OCI-M2 (cell line): ENCODE results near the gene NR2F2.
"Not testable (repeated sequence)": the region's sequence is repeated elsewhere in the genome, so short reads cannot be mapped to it uniquely, and the experiment has no call there.

Experiments
- DNase-seq: peaks from one replicate; lab custom pipeline; 2025; ENCODE audit not compliant: unreplicated experiment; lab: John Stamatoyannopoulos, UW

NR2F2 gene

DNA sequence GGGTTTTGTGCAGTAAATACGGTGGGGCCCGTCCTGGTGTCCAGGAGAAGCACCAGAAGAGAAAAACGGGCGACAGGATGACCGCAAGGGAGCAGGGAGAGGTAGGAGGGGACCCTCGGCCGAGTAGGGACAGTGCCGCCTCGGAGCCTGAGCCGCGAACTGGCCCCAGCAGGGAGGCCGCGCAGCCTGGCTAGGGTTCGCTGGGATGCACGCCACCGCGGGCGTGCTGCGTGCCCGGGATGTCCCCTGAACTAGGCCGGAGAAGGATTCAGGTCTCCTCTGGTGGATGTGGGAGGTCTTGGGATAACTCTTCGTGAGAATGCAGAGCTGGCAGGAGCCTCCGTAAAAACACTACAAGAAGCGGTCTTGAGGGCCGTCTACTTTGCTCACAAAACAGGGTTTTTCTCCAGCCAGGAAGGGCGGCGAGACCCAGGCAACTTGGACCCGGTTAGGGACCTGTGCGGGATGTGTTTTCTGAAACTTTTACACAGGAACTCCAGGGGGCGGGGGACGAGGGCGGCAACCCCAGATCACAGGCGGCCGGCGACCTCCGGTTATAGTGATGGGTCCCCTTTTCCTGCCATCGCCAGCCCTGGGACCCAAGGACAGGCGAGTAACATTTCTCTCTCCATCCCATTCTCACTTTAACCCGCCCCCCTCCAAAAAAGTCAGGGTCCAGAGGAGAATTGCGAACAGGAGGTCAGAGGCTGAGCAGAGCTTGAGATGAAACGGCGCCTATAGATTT lies 35.5 kb downstream of the NR2F2 start:
- no peak for DNase-seq

DNA sequence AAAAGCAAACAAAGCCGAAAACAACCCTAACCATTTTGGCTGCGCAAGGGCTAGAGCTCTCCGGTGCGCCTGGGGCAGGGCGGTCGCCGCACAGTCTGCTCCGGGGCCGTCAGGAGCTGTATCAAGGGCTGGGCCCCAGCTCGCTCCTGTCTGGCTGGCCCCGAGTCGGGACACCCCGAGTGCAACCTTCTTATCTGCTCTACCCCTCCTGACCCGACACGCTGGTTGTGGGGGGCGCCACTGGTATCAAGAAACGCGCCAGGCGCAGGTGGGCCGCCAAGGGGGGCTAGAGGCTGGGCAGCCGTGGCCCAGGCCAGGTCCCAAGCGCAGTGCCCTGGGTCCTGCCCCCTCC lies 36.0 kb downstream of the NR2F2 start:
- no peak for DNase-seq

DNA sequence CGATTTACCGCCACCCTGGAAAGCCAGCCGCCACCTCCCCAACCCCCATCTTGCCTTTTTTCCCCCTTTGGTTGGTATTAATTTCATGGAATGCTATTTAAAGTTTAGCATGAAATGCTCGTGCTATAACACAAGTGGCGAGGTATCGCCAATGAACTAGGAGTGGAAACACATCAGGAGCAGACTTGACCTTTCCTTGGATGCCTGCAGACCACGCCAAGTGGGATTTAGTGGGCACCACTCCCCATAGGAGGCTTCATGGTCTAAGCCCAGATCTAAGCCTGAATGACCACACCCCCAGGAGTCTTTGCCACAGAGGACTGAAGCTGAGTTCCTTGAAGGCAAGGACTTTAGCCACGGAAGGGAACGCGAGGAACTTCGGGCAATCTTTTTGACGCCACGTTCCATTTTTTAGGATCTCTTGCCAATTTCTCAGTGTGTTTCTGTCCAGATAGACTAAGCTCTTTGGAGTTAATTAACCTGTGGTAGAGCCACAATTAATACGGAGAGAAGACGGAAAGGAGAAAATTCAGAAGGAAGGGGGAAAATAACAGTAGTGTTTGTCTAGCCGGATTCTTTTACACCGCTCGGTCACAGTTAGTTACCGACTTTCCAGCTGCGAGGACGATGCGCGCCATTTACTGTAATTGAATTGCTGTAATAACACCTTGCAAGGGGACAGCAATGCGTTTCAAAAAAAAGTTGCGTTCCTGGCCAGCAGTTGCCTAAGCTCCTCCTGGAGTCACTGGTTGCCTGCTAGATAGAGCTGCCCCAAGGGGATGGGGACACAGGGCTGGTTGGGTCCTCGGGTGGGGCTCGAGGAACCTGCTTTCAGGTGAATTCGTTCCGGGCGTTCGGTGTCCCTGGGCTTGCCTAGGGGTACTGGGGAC lies 37.1 kb downstream of the NR2F2 start:
- no peak for DNase-seq

DNA sequence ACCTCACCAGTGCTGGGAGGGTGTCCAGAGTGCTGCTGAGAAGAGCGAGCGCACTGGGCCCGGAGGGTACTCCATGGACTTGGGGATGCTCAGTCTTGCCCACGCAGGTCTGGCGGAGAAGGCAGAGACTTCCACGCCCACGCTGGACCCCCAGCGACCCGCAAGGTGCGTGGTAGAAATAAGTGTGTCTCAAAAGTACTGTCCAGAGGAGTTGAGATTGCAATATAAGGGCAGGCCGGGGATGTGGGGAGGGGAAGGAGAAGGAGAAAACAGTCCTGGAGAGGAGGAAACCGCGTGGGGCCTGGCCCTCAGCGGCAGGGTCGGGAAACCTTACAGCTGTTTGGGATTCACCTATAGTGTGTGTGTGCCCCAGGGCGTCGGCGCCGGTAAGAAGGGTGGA lies 38.9 kb downstream of the NR2F2 start:
- DNase-seq: no peak

DNA sequence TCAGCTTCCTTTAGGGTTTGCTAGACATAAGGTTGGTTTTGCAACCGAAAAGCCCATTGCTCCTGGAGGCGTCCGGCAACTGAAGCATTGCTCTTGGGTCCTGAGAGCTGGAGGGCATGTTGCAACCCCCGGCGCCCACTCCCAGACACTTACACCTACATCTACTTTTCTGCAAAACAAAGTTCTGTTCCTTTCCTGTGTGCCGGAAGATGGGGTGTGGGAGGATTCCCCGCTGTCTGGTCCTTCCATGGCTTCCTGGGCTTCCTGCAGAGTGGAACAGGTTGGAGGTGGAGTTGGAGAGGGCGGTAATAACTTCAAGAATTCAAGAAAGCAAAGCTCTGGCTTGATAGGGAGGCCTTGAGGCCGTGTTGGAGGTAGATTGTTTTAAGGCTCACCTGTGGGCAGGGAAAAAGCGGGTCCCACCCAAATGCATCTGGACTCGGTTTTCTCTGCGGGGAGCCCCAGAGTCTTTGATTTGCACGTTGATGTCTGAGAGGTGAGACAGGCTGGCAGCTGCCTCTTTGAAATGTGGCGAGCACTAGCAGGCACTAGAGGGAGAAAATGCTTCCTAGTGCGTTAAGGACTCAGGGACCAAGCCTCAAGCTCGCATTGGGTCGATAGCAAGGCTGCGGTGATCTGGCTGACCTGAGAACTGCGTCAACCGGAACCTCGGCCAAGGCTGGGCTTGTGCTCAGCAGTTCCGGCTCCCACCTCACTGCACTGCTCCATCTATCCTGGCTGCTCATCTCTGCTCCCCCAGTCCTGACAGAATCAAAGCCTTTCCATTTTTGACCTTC lies 39.5 kb downstream of the NR2F2 start:
- DNase-seq: no peak

DNA sequence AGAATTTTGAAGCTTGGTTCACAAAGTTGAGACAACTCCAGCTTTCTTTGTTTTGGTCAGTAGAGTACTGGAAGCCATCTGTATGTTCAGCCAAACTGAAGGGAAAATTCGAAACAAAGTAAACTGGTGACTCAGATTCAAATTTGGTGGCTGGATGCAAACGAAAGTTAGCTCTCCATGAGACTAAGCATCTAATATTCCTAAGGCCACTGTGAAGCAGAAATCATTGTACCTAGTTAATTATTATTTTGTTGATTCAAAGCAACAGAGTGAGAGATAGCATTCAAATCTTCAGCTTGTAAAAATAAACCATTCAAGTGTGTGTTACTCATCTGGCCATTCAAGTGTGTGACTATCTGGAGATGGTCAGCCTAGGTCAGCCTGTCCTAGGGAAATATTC lies 42.1 kb downstream of the NR2F2 start:
- DNase-seq: no peak

DNA sequence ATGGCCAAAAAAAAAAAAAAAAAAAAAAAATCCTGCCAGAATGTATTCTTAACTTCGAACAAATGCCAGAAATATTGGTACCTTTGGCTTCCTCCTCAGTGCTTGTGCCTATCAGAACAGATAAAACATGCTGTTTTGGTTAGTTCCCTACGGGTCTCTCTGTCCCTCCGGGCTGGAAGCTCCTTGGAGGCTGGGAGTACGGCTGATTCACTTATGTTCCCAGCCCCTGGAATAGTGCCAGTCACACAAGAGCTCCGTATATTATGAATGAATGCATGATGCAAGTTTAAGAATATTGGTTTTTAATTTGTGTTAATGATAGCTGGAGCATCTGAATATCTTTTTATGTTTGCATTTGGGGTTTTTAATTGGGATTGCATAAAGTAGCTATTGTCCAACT lies 44.0 kb downstream of the NR2F2 start:
- DNase-seq: no peak

DNA sequence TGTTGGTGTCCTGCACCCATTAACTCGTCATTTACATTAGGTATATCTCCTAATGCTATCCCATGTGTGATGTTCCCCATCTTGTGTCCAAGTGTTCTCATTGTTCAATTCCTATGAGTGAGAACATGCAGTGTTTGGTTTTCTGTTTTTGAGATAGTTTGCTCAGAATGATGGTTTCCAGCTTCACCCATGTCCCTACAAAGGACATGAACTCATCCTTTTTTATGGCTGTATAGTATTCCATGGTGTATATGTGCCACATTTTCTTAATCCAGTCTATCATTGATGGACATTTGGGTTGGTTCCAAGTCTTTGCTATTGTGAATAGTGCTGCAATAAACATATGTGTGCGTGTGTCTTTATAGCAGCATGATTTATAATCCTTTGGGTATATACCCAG lies 49.1 kb downstream of the NR2F2 start:
- DNase-seq: not testable (repeated sequence)

DNA sequence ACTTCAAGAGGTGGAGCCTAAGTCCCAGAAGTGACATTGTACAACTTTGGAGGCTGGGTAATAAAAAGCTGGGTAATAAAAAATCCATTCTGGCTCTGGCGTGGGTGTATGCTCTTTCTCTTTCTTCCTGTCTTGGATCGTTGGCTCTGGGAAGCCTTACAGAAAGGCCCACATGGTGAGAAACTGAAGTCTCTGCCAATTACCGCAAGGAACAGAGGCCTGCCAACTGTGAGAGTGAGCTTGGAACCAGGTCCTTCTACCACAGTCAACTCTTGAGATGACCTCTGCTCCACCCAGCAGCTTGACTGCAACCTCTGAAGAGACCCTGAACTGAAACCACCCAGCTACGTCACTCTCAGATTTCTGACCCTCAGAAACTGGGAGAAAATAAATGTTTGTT lies 51.0 kb downstream of the NR2F2 start:
- no peak for DNase-seq

DNA sequence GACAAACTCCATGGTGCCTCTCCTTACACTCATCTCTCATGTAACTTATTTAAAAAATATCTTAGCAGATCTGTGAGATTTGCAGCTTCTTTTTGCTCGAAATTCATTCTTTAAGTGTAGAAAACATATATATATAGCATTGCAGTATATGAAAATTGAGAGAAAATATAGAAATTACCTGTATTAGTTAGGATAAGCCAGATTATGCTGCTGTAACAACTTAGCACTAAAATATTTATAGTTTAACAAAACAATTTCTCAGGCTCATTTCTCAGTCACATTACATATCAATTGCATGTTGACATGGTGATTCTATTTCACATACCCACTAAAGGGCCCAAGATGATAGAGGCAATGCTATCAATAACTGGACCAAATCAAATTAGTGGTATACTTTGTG lies 54.7 kb downstream of the NR2F2 start:
- DNase-seq: no peak

DNA sequence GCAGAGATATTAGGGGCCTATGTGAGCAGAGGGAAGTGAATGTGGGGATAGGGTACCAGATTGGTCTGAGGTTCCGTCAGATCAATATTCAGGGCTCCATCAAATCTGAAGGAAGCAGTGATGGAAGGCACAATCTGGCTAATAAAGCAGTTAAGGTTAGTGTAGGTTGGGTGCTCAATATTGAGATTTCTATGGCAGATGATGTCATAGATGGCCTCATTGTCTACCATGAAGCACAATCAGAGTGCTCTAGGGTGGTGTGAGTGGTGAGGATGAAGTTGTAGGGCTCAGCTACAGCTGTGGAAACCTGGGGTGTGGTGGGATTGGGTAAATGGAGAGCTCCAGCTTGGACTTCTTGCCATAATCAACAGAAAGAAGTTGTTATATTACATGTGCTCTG lies 58.2 kb downstream of the NR2F2 start:
- DNase-seq: no peak
